HG03066 (cell line): ENCODE measurements around the gene EID1.

Experiments used
- ATAC-seq: cut with Tn5 transposase; IDR thresholded peaks from one replicate; pipeline ENCODE4 v1.9.1; 2021; ENCODE audit warnings: low read depth; ENCODE audit not compliant: unreplicated experiment

EID1 gene

DNA sequence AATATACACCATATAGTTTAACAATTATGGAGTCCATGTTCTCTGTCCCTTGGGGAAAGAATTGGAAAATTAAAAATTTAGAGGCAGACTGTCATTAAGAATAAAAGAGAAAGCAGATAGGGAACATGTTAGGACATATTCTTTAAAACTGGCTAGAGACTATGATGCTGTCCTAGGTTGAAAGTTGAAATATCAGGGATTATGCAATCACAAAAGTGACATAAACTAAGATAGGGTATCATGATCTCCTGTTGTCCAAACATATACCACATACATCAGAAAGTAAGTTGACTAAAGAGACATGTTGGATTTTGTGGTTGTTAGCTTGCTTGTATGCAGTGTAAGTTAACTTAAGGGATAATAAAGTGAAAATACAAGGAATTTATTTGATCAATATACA lies 9.9 kb upstream of the EID1 start:
- ATAC-seq, result no peak

DNA sequence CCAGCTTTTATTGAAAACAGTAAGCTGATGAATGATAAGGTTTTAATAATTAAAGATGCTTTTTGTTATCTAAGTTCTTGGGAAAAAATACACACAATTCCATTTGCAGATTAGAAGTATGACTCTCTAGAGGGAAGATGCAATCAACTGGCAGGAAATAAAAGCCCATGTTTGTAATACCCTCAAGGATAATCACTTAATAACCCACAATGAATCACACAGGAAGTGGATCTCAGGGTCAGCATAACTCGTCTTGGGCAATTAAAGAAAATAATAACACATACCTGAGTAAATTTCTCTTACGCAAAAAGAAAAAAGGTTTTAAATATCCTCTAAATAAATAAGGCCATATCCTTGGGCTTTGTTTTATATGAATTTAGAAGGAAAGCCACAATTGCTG lies 9.4 kb upstream of the EID1 start:
- ATAC-seq, result no peak

DNA sequence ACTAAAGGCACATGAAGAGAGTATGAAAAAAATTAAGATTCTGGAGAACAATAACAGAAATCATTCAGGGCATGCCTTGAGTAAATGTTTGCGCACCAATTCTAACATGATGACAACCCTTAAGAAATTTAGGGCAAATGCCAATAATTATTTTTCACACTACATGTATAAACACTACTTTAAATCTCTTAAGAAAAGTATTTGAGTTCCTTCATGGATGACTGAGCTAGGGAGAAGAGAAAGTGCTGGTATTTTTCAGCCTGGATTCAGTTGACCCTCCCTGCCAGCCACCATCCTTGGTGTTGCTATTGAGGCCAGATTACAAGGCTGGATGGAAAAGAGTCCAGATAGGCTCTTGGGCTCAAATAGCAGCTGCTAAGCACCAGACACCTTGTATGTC lies 8.0 kb upstream of the EID1 start:
- ATAC-seq, result no peak

DNA sequence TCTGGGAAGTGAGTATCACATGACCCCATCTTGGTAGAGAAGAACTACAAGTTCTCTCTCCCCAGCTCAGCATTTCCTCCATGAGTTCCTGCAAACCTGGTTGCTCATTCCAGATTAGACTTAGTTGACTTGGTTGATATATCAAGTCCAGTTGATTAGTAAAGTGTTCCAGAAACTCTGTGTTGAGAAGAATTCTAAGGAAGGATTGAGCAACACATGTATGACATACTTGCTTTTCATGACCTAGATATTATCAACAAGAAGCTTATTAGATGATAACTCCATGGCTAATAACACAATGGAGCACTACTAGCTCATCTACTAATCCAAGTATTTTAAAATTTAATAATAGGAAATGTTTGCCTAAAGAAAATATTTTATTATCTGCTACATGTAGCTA lies 6.4 kb upstream of the EID1 start:
- ATAC-seq, result no peak

- no peak for ATAC-seq
Observed at GRCh38 chr15:48872632-48873031, 5.3 kb upstream of the EID1 start.

- no peak for ATAC-seq
Observed at GRCh38 chr15:48875241-48875960, 2.5 kb upstream of the EID1 start.

GRCh38 chr15:48876057-48876456 lies 1.9 kb upstream of the EID1 start:
- ATAC-seq, result no peak

- no peak for ATAC-seq
Observed at GRCh38 chr15:48880070-48880634, 2.2 kb downstream of the EID1 start.

GRCh38 chr15:48883699-48884098 lies 5.8 kb downstream of the EID1 start:
- no peak for ATAC-seq

DNA sequence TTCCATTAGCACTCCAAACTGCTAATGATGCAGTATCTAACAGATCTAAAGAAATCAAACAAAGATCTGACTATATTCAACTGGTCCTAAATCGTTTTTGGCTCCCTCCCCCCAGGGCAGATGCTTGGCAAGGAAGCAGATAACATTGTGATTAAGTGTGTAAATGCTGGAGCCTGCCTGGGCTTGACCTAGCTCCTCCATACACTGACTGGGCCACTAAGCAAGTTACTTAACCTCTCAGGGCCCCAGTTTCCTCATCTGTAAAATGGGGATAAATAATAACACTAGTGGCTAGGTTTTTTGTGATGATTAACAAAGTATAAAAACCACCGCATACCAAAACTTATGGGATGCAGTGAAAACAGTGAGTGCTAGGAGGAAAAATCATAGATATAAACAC lies 9.2 kb downstream of the EID1 start:
- no peak for ATAC-seq

- no peak for ATAC-seq
Observed at GRCh38 chr15:48888191-48888590, 10.3 kb downstream of the EID1 start.

DNA sequence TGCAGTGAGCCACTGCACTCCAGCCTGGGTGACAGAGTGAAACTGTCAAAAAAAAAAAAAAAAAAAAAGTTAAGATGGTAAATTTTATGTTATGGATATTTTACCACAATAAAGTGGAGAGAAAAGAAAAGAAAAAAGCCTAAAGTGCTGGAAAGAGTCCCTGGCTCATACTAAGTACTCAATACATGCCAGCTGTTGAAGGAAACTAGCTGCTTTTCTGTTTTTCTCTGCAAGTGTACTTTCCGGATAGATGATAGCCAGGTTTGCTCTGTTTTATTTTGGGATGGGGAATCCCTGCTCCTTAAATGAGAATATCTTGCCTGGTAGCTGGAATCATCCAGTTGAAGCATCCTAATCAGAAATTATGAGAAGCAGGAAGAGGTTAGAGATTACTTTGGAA lies 10.9 kb downstream of the EID1 start:
- ATAC-seq, result no peak

GRCh38 chr15:48889925-48890324 lies 12.0 kb downstream of the EID1 start:
- no peak for ATAC-seq

GRCh38 chr15:48890375-48890972 lies 12.5 kb downstream of the EID1 start:
- ATAC-seq, result no peak

DNA sequence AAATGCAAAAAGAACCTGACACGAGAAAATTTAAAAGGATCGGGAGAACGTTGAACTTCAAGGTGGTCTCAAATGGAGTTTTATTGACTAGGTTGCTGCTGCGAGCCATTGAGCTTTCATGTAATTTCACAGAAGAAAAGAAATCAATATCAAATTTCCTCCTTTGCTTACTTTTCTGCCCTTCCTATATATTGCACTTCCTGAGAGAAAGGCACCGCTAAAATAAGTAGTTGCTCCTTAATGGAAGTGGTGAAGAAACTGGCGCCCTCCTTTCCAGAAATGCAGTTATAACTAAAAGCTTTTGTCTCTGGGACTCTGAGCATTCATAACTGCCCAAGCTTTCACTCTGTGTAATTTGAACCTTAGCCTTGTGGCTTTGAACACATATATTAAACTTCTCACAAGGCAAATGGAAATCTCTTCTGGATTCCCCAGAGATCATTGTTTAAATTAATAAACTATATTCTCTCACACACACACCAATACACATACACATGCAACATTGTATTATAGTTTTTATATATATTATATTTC lies 13.4 kb downstream of the EID1 start:
- ATAC-seq, result no peak

GRCh38 chr15:48893311-48893710 lies 15.4 kb downstream of the EID1 start:
- ATAC-seq, result no peak

DNA sequence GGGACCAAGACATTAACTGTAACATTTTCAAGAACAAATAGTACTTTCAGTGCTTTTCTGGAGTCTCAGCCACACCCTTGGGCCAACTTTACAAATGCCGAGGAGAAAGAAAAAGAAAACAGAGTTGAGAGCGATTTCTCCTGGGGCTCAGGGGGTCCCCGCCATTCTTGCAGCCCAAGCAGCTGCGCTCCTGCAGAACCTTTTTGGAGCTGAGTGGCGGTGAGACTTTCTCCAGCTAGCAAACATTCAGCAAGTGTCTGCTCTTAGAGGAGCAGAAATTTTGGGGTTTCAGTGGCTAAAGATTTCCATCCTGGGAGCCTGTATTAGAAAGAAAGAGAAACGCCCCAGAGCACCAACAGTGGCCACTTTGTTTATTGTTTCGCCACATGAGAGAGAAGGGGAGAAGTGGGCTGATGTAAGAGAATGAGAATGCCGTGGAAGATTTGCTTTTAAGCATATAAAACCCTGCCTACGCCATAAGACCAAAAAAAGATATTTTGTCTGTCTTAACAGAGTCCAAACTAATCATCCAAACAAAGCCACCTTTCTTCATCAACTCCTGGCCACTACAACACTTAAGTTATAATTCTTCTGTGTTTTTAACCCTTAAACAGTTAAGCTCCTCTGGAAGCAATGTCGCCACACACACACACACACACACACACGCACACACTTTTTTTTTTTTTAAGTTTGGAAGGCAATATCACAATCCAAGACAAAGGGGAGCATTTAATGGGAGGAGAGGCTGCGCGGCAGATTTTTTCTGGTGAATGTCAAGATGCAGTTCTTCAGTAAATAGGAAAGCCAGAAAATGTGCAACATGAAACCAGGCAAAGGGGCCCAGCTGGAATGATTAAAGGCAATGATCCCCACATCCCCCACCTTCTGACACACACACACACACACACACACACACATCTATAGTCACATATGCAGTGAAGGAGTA lies 19.2 kb downstream of the EID1 start:
- ATAC-seq, result no peak

DNA sequence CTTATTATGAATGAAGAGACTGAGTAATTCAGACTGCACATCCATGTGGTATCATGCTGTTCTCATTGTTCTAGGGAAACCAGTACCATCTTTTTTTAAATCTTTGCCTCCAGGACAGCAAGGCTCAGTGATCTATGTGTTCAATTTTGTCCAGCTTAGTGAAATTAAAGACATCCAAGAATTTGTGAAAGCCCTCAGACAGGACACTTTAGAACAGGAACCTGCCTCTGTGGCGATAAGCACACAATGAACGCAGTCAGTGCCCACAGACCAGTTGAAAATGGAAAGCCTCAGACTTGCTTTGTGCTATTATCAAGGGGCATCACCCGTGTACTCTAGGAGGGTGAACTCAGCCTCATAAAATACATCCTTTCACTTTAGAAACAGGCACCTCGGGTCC lies 20.1 kb downstream of the EID1 start:
- no peak for ATAC-seq

DNA sequence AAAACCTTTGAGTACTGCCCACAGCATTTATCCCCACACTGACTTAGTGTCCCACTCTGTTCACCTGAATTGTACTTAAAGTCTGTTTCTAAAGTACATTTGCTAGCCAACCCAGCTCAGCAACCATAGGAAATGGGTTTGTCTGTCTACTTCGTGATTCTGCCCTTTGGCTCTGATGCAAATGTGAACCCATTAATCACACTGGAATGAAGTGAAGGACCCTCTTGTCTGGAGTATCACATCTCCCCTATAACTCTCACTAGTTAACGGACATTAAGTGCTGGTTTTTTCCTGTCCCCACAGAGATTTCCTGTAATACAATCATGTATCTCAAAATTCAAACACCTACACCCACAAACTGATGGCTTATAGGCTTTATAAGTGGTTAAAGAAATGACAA lies 20.5 kb downstream of the EID1 start:
- ATAC-seq, result no peak

DNA sequence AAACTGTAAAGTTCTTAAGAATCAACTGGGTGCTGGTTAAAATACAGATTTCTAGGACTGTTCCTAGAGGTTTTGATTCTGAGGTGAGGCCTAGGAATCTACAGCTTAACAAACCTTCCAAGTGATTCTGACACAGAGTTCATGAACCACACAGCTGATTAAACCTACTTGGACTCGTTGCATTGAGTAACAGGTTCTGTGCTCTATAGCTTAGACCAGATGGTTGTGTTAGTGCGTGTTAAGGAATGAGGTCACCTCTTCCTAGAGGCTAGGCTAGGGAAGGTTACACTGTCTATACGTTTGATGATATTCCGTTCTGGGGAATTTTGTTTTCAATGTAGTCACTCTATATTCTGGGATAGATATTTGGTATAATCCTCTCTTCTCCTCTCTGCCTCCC lies 21.9 kb downstream of the EID1 start:
- no peak for ATAC-seq

- no peak for ATAC-seq
Observed at GRCh38 chr15:48904758-48905157, 26.8 kb downstream of the EID1 start.
